ENCODE results near the gene ITGAL. TPM values are rescaled to one million over a fixed set of nuclear protein-coding genes. Genes with fewer than 3 reads are reported as not detected.

ITGAL gene
- total RNA-seq, 2 experiments from 2014 or later = 458 to 471 TPM

DNA sequence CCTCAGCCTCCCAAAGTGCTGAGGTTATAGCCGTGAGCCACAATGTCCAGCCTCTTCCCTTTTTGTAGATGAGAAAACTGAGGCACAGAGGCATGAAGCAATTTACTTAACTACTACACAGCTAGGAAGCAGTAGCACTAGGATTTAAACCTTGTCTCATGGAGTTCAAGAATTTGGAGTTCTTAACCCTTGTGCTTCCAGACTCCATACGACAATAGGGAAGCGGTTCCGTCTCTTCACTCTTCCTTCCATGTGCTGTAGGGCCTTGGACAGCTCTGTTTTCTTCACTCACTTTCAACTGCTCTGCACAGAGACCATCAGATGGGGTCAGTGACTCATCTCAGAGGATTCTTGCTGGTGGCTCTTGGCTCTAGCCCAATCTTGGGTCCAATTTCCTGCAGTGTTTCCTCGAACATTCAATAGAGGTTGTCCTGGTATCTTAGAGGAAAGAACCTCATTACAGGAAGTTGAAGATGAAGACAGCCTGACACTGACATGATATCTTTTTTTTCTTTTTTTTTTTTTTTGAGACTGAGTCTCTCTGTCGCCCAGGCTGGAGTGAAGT lies 19.3 kb downstream of the ITGAL start:
- H3K27ac Mint-ChIP-seq = peak overlapping the region; percentile 76
- peaks cover 70% of the 10 kb centered on the region for H3K36me3 Mint-ChIP-seq (ENCODE audit: low read depth)
- POLR2A ChIA-PET = interaction anchor here (0.6 to 1.3 kb wide), 4 partner anchors 9 to 54 kb away, joined by 3 to 6 read pairs (median 6); no protein-coding TSS in a partner anchor
- no peak overlapping the region for H3K4me3 Mint-ChIP-seq
- peaks cover 52% of the 10 kb centered on the region for H3K4me1 Mint-ChIP-seq (ENCODE audit: low read depth)
- ATAC-seq (peak; percentile 74), DNase-seq (peak; percentile 36)
- no peaks in the 10 kb centered on the region for H3K27me3 Mint-ChIP-seq (ENCODE audit: low read depth)
- CTCF ChIA-PET = interaction anchor here (1.3 to 1.8 kb wide), 5 partner anchors 12 to 107 kb away, joined by 3 to 5 read pairs (median 4); partner anchors contain the start of gene DCTPP1
- no peaks in the 10 kb centered on the region for H3K9me3 Mint-ChIP-seq (ENCODE audit: insufficient read depth)

DNA sequence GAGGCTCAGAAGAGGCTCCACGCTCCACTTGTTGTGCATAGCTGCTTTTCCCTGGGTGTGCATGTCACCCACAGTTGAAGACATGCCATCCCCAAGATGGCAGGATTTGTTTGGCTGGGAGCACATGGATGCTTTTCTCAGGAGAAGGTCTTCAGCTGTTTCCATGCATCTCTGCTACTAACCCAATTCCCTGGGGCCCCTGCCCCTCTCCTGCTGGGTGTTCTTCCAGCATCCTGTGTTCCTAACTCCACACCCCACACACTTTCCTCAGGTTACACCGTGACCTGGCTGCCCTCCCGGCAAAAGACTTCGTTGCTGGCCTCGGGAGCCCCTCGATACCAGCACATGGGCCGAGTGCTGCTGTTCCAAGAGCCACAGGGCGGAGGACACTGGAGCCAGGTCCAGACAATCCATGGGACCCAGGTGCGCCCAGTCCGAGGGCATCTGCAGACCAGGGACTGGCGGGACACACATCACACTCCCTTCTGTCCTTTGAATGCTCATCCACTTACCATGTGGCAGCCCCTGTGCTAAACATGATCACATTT lies 21.5 kb downstream of the ITGAL start:
- no peak overlapping the region for H3K27ac Mint-ChIP-seq

GRCh38 chr16:30494709-30495108 lies 22.2 kb downstream of the ITGAL start:
- Mint-ChIP-seq H3K36me3 (ENCODE audit: low read depth) (peaks cover 62% of the 10 kb centered on the region), H3K4me1 (ENCODE audit: low read depth) (peaks cover 31% of the 10 kb centered on the region), H3K9me3 (ENCODE audit: insufficient read depth) (no peaks in the 10 kb centered on the region), H3K27ac (no peak overlapping the region), H3K27me3 (ENCODE audit: low read depth) (no peaks in the 10 kb centered on the region), H3K4me3 (no peak overlapping the region)
- ChIA-PET POLR2A (interaction anchor here (0.9 to 3.4 kb wide), 13 partner anchors 8 to 65 kb away, joined by 3 to 12 read pairs (median 5); partner anchors contain the start of genes DCTPP1 and ITGAL), CTCF (interaction anchor here (2.4 to 2.7 kb wide), 2 partner anchors 45 to 64 kb away, joined by 9 to 11 read pairs; partner anchors contain the start of gene DCTPP1)
- DNase-seq (no peak), ATAC-seq (no peak)

More for the DNA sequence above, 21.5 kb downstream of the ITGAL start:
- Mint-ChIP-seq H3K36me3 (ENCODE audit: low read depth) (peaks cover 65% of the 10 kb centered on the region), H3K27me3 (ENCODE audit: low read depth) (no peaks in the 10 kb centered on the region), H3K9me3 (ENCODE audit: insufficient read depth) (no peaks in the 10 kb centered on the region), H3K4me3 (no peak overlapping the region), H3K4me1 (ENCODE audit: low read depth) (peaks cover 38% of the 10 kb centered on the region)
- CTCF ChIA-PET = interaction anchor here (2.7 kb wide), 1 partner anchor 63 kb away, joined by 9 read pairs; the partner anchor contains the start of gene DCTPP1
- DNase-seq (no peak), ATAC-seq (no peak)
- POLR2A ChIA-PET = interaction anchor here (0.9 to 3.0 kb wide), 9 partner anchors 10 to 64 kb away, joined by 3 to 9 read pairs (median 5); partner anchors contain the start of genes DCTPP1 and ITGAL

GRCh38 chr16:30499284-30499683 lies 26.7 kb downstream of the ITGAL start:
- H3K4me3 Mint-ChIP-seq = no peak overlapping the region
- ChIA-PET POLR2A (interaction anchor here (0.9 to 4.4 kb wide), 8 partner anchors 10 to 99 kb away, joined by 3 to 20 read pairs (median 7); partner anchors contain the start of gene DCTPP1), CTCF (interaction anchor here (2.2 kb wide), 1 partner anchor 50 kb away, joined by 11 read pairs; no protein-coding TSS in a partner anchor)
- no peaks in the 10 kb centered on the region for H3K27me3 Mint-ChIP-seq (ENCODE audit: low read depth)
- H3K9me3 Mint-ChIP-seq (ENCODE audit: insufficient read depth) = no peaks in the 10 kb centered on the region
- DNase-seq = no peak
- H3K4me1 Mint-ChIP-seq (ENCODE audit: low read depth) = peaks cover 11% of the 10 kb centered on the region
- H3K27ac Mint-ChIP-seq = peak overlapping the region; percentile 14
- peaks cover 49% of the 10 kb centered on the region for H3K36me3 Mint-ChIP-seq (ENCODE audit: low read depth)
- no peak for ATAC-seq

GRCh38 chr16:30503403-30504296 lies 31.1 kb downstream of the ITGAL start:
- Mint-ChIP-seq H3K27me3 (ENCODE audit: low read depth) (no peaks in the 10 kb centered on the region), H3K36me3 (ENCODE audit: low read depth) (peaks cover 44% of the 10 kb centered on the region), H3K4me1 (ENCODE audit: low read depth) (peaks cover 3% of the 10 kb centered on the region), H3K9me3 (ENCODE audit: insufficient read depth) (no peaks in the 10 kb centered on the region), H3K4me3 (no peak overlapping the region), H3K27ac (peak overlapping the region; percentile 23)
- no peak for DNase-seq
- CTCF ChIA-PET = interaction anchor here (0.8 to 1.1 kb wide), 2 partner anchors 12 to 74 kb away, joined by 3 read pairs; partner anchors contain the start of gene DCTPP1
- POLR2A ChIA-PET = interaction anchor here (0.7 to 1.5 kb wide), 2 partner anchors 9 to 74 kb away, joined by 3 to 5 read pairs; partner anchors contain the start of gene DCTPP1
- ATAC-seq = no peak

DNA sequence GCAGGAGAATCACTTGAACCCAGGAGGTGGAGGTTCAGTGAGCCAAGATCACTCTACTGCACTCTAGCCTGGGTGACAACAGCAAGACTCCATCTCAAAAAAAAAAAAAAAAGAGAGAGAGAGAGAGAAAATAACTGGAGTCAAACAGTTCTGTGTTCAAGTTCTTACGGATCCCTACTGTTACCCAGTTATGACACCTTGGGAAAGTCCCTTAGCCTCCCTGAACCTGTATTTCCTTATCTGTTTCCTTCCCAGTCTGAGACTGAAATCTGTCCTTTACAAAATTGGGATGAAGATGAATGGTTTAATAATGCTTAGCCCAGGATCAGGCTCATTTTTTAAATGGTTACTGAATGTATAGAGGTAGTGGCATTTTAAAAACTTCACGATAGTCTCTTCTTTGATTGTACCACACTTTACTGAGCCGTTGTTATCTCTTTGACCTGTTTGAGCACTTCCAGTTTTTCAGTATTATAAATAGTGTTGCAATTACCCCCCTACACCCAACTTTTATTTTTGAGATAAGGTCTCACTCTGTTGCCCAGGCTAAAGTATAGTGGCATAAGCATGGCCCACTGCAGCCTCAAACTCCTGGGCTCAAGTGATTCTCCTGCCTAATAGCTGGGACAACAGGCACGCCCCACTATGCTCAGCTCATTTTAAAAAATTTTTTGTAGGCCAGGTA lies 36.7 kb downstream of the ITGAL start:
- no peaks in the 10 kb centered on the region for H3K27me3 Mint-ChIP-seq (ENCODE audit: low read depth)
- peaks cover 67% of the 10 kb centered on the region for H3K36me3 Mint-ChIP-seq (ENCODE audit: low read depth)
- no peak for ATAC-seq
- no peak for DNase-seq
- H3K27ac Mint-ChIP-seq = no peak overlapping the region
- ChIA-PET CTCF (interaction anchor here (1.6 to 3.9 kb wide), 4 partner anchors 59 to 89 kb away, joined by 5 to 14 read pairs (median 6); partner anchors contain the start of gene DCTPP1), POLR2A (interaction anchor here (0.9 to 2.3 kb wide), 6 partner anchors 8 to 51 kb away, joined by 3 to 8 read pairs (median 5); no protein-coding TSS in a partner anchor)
- no peak overlapping the region for H3K4me3 Mint-ChIP-seq
- no peaks in the 10 kb centered on the region for H3K9me3 Mint-ChIP-seq (ENCODE audit: insufficient read depth)
- peaks cover 7% of the 10 kb centered on the region for H3K4me1 Mint-ChIP-seq (ENCODE audit: low read depth)

DNA sequence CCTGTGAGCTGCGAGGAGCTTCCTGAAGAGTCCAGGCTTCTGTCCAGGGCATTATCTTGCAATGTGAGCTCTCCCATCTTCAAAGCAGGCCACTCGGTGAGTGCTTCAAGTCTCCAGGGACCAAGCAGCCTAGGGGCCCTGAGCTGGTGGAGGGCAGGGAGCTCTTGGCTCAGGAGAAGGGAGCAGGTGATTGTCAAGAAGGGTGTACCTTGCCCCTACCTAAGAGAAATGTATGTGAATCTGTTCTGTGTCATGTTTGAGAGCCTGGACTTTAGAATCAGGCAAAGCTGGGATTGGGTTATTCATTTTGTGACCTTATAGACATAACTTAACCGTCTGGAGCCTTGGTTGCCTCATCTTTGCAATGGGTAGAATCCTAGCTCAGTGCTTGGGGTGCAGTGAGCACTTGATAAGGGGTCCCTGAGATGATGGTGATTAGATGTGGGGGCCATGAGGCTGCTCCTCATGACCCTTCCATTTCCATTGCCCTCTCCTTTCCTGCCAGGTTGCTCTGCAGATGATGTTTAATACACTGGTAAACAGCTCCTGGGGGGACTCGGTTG lies 37.9 kb downstream of the ITGAL start:
- peaks cover 12% of the 10 kb centered on the region for H3K4me1 Mint-ChIP-seq (ENCODE audit: low read depth)
- H3K27ac Mint-ChIP-seq = peak overlapping the region; percentile 61
- H3K27me3 Mint-ChIP-seq (ENCODE audit: low read depth) = no peaks in the 10 kb centered on the region
- H3K36me3 Mint-ChIP-seq (ENCODE audit: low read depth) = peaks cover 67% of the 10 kb centered on the region
- no peak overlapping the region for H3K4me3 Mint-ChIP-seq
- ChIA-PET POLR2A (interaction anchor here (0.5 to 2.3 kb wide), 10 partner anchors 9 to 92 kb away, joined by 3 to 8 read pairs (median 3); no protein-coding TSS in a partner anchor), CTCF (interaction anchor here (1.5 to 3.9 kb wide), 4 partner anchors 35 to 88 kb away, joined by 5 to 14 read pairs (median 6); partner anchors contain the start of gene DCTPP1)
- H3K9me3 Mint-ChIP-seq (ENCODE audit: insufficient read depth) = no peaks in the 10 kb centered on the region
- ATAC-seq = no peak
- DNase-seq = no peak

DNA sequence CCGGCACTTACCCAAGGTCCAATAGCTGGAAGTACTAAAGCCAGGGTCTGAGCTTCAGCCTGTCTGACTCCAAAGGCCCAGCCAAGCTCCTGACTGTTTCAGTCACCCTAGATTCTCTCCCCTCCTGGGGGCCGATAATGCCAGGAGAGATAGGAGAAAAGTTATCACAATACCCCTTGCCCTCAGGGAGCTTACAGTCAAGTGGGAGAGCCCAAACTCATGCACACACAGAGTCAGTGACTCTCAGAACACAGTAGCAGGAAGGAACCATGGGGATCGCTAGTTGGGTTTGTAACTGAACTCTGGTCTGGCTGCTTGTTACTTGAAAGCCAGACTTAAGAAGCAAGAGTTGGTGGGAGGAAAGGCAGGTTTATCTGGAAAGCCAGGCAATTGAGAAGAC lies 39.0 kb downstream of the ITGAL start:
- Mint-ChIP-seq H3K9me3 (ENCODE audit: insufficient read depth) (no peaks in the 10 kb centered on the region), H3K27me3 (ENCODE audit: low read depth) (no peaks in the 10 kb centered on the region), H3K27ac (peak overlapping the region; percentile 34), H3K4me3 (no peak overlapping the region), H3K36me3 (ENCODE audit: low read depth) (peaks cover 75% of the 10 kb centered on the region), H3K4me1 (ENCODE audit: low read depth) (peaks cover 13% of the 10 kb centered on the region)
- ChIA-PET POLR2A (interaction anchor here (1.1 to 1.2 kb wide), 2 partner anchors 10 to 13 kb away, joined by 3 to 4 read pairs; no protein-coding TSS in a partner anchor), CTCF (interaction anchor here (1.5 kb wide), 1 partner anchor 36 kb away, joined by 5 read pairs; no protein-coding TSS in a partner anchor)
- no peak for DNase-seq
- ATAC-seq = no peak

GRCh38 chr16:30515275-30515674 lies 42.7 kb downstream of the ITGAL start:
- no peak for DNase-seq
- no peaks in the 10 kb centered on the region for H3K27me3 Mint-ChIP-seq (ENCODE audit: low read depth)
- CTCF ChIA-PET = interaction anchor here (1.2 kb wide), 1 partner anchor 10 kb away, joined by 3 read pairs; no protein-coding TSS in a partner anchor
- H3K36me3 Mint-ChIP-seq (ENCODE audit: low read depth) = peaks cover 85% of the 10 kb centered on the region
- POLR2A ChIA-PET = interaction anchor here (1.1 to 1.5 kb wide), 2 partner anchors 14 to 95 kb away, joined by 3 read pairs; partner anchors contain the start of gene ZNF689
- H3K9me3 Mint-ChIP-seq (ENCODE audit: insufficient read depth) = no peaks in the 10 kb centered on the region
- no peak overlapping the region for H3K4me3 Mint-ChIP-seq
- peak overlapping the region; percentile 25 for H3K27ac Mint-ChIP-seq
- H3K4me1 Mint-ChIP-seq (ENCODE audit: low read depth) = peaks cover 45% of the 10 kb centered on the region
- no peak for ATAC-seq

DNA sequence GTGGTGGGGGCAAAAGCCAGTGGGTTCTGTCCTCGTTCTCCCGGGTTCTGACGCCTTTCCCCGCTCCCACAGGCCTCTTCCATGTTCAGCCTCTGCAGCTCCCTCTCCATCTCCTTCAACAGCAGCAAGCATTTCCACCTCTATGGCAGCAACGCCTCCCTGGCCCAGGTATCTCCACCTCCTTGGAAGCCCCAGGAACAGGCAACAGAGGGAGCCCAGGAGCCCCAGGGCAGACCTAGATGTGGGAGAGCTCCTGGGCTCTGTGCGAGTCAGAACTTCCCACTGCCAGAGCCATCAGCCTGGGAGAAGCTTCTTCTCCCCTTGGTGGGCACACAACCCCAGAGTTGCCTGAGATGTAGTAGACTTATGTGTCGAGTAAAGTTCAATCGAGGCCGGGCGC lies 46.0 kb downstream of the ITGAL start:
- Mint-ChIP-seq H3K36me3 (ENCODE audit: low read depth) (peaks cover 77% of the 10 kb centered on the region), H3K9me3 (ENCODE audit: insufficient read depth) (no peaks in the 10 kb centered on the region), H3K27ac (peak overlapping the region; percentile 50), H3K4me1 (ENCODE audit: low read depth) (peaks cover 40% of the 10 kb centered on the region), H3K4me3 (no peak overlapping the region), H3K27me3 (ENCODE audit: low read depth) (no peaks in the 10 kb centered on the region)
- POLR2A ChIA-PET = interaction anchor here (1.2 to 3.6 kb wide), 5 partner anchors 8 to 39 kb away, joined by 3 to 18 read pairs (median 6); partner anchors contain the start of genes ZNF747 and ZNF764
- CTCF ChIA-PET = interaction anchor here (0.8 to 3.0 kb wide), 2 partner anchors 88 to 97 kb away, joined by 3 to 10 read pairs; partner anchors contain the start of gene DCTPP1
- no peak for ATAC-seq
- DNase-seq = no peak
